ENCODE data around the gene OMD. TPM values are rescaled to one million over a fixed set of nuclear protein-coding genes. Genes with fewer than 3 reads are reported as not detected.

The OMD gene
- total RNA-seq, 2 experiments from 2014 or later, result not detected

DNA sequence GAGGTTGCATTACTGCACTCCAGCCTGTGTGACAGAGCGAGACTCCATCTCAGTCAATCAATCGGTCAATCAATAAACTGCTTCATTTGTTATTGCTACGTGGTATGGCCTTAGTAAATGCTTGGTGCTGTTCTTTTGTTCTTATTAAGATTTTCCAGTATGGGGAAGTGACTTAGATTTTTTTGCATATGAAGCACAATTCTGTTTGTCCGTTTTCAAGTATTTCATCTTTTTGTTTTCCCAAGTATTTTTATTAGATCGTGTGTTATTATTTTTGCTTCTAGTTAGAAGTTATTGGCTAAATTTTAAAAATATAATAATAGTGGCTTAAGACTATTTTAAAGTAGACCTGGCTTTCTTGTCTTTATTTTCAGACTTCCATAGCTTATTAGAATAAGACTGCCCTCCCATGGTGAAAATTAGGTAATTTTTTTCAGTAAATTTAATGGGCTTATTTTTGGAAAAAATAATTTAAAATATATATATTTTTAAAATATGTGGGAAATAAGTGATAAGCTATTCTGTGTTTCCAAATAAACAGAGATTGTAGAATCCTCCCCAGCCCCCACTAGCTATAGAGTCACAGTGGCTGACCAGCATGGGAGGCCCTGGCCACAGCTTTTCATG, 14.7 kb upstream of the OMD start:
- Histone ChIP-seq H2AFZ (ENCODE audit: low read length) (no peak overlapping the region), H3K36me3 (ENCODE audit: insufficient read depth, low read length) (no peaks in the 10 kb centered on the region), H3K9me2 (ENCODE audit: insufficient read depth, low read length) (no peaks in the 10 kb centered on the region), H3K4me2 (ENCODE audit: low read length) (no peak overlapping the region), H3K79me2 (ENCODE audit: insufficient read depth, low read depth, low read length) (no peaks in the 10 kb centered on the region), H3K27ac (ENCODE audit: low read depth, low read length, poor library complexity, severe bottlenecking) (no peak overlapping the region), H3K4me1 (ENCODE audit: insufficient read depth, low read length, poor library complexity, severe bottlenecking) (no peaks in the 10 kb centered on the region), H3K9me3 (ENCODE audit: low read length) (no peaks in the 10 kb centered on the region), H3K4me3 (ENCODE audit: low read depth, low read length, poor library complexity, severe bottlenecking) (no peak overlapping the region), H4K20me1 (ENCODE audit: insufficient read depth, low read length) (no peaks in the 10 kb centered on the region)
- BruUV-seq (replicated peaks), result no TSS peak
- CTCF ChIA-PET (ENCODE audit: unreplicated experiment), result no interaction called here
- intact Hi-C loops (cut with micrococcal nuclease; ENCODE audit: unreplicated experiment), result loop anchor here (5.0 kb wide), 1 partner anchor 297 kb away; no protein-coding TSS in a partner anchor
- peak; percentile 11 for DNase-seq (ENCODE audit: low spot score)
- POLR2A ChIA-PET, result interaction anchor here (0.5 to 1.1 kb wide), 2 partner anchors 56 to 637 kb away, joined by 3 to 5 read pairs; no protein-coding TSS in a partner anchor
- no peak for TF ChIP-seq EZH2phosphoT487 (IDR thresholded peaks at IDR 0.05; ENCODE audit: borderline replicate concordance, low read depth, low read length)
- TF ChIP-seq, protein P1, sequence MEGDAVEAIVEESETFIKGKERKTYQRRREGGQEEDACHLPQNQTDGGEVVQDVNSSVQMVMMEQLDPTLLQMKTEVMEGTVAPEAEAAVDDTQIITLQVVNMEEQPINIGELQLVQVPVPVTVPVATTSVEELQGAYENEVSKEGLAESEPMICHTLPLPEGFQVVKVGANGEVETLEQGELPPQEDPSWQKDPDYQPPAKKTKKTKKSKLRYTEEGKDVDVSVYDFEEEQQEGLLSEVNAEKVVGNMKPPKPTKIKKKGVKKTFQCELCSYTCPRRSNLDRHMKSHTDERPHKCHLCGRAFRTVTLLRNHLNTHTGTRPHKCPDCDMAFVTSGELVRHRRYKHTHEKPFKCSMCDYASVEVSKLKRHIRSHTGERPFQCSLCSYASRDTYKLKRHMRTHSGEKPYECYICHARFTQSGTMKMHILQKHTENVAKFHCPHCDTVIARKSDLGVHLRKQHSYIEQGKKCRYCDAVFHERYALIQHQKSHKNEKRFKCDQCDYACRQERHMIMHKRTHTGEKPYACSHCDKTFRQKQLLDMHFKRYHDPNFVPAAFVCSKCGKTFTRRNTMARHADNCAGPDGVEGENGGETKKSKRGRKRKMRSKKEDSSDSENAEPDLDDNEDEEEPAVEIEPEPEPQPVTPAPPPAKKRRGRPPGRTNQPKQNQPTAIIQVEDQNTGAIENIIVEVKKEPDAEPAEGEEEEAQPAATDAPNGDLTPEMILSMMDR (conservative IDR thresholded peaks at IDR 0.05; ENCODE audit: low read length), result peak; percentile 66

DNA sequence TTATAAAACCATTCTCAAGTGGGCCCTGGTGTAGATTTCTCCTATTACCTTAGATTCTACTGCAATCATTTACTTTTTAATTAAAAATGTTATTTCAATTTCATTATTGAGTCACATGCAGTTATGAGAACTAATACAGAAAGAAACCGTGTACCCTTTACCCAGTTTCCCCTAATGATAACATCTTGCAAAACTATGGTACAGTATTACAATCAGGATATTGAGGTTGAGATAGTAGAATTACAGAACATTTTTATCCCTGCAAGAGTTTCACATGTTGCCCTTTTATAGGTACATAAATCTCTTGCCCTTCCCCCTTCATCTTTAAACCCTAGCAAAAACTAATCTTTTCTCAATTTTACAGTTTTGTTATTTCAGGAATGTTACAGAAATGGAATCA, 11.0 kb upstream of the OMD start:
- DNase-seq (ENCODE audit: low spot score), result no peak
- Histone ChIP-seq H2AFZ (ENCODE audit: low read length) (no peak overlapping the region), H3K4me2 (ENCODE audit: low read length) (no peak overlapping the region)

More for the DNA sequence above, 11.0 kb upstream of the OMD start:
- intact Hi-C loops (cut with micrococcal nuclease; ENCODE audit: unreplicated experiment), result loop anchor here (5.0 kb wide), 1 partner anchor 293 kb away; no protein-coding TSS in a partner anchor
- no TSS peak for BruUV-seq (replicated peaks)
- H3K79me2 ChIP-seq (ENCODE audit: insufficient read depth, low read depth, low read length), result no peaks in the 10 kb centered on the region
- no peaks in the 10 kb centered on the region for H3K4me1 ChIP-seq (ENCODE audit: insufficient read depth, low read length, poor library complexity, severe bottlenecking)
- no peaks in the 10 kb centered on the region for H4K20me1 ChIP-seq (ENCODE audit: insufficient read depth, low read length)
- no peak overlapping the region for H3K4me3 ChIP-seq (ENCODE audit: low read depth, low read length, poor library complexity, severe bottlenecking)
- CTCF ChIA-PET (ENCODE audit: unreplicated experiment), result no interaction called here
- POLR2A ChIA-PET, result no interaction called here
- no peaks in the 10 kb centered on the region for H3K9me2 ChIP-seq (ENCODE audit: insufficient read depth, low read length)
- H3K9me3 ChIP-seq (ENCODE audit: low read length), result no peaks in the 10 kb centered on the region
- H3K36me3 ChIP-seq (ENCODE audit: insufficient read depth, low read length), result no peaks in the 10 kb centered on the region
- no peak for TF ChIP-seq EZH2phosphoT487 (IDR thresholded peaks at IDR 0.05; ENCODE audit: borderline replicate concordance, low read depth, low read length)
- TF ChIP-seq, protein P1 (conservative IDR thresholded peaks at IDR 0.05; ENCODE audit: low read length), result no peak
- no peak overlapping the region for H3K27ac ChIP-seq (ENCODE audit: low read depth, low read length, poor library complexity, severe bottlenecking)

Data from OCI-LY7 (cell line).